Stimulated activated CD8-positive, alpha-beta memory T cell treated with anti-CD3 and anti-CD28 coated beads, Interleukin-15, amount 100 ng/mL, for 1 hour (primary cell): ENCODE data around the gene PRICKLE4.
A peak's percentile ranks its signal among the peaks of the same experiment; 100 is the strongest.

ENCODE experiments used
- DNase-seq: peaks from one replicate; pipeline ENCODE4 v3.0.0-alpha.2; 2020; ENCODE audit warnings: low read depth

Gene PRICKLE4

GRCh38 chr6:41780551-41781365 is at the start of gene PRICKLE4:
TSS of gene PRICKLE4 (plus strand) at chr6:41780782. CDS start at chr6:41783474, 2,692 bp downstream.
- no peak for DNase-seq

- no peak for DNase-seq
These were observed 49.0 kb upstream of the PRICKLE4 start for GRCh38 chr6:41731561-41732086.

- no peak for DNase-seq
These were observed 48.4 kb upstream of the PRICKLE4 start for GRCh38 chr6:41732149-41732548.

GRCh38 chr6:41732591-41733359 is 47.8 kb upstream of the PRICKLE4 start:
- peak; percentile 20 for DNase-seq

- DNase-seq = no peak
These were observed 47.2 kb upstream of the PRICKLE4 start for GRCh38 chr6:41733360-41733706.

GRCh38 chr6:41733707-41734665 is 46.6 kb upstream of the PRICKLE4 start:
- peak; percentile 19 for DNase-seq

GRCh38 chr6:41734666-41735426 is 45.7 kb upstream of the PRICKLE4 start:
- peak; percentile 55 for DNase-seq

- DNase-seq = peak; percentile 89
These were observed 45.0 kb upstream of the PRICKLE4 start, which contains the start of gene TFEB for GRCh38 chr6:41735427-41736185. TSS of gene TFEB (minus strand) at chr6:41735608. CDS start at chr6:41691213, 44,395 bp downstream.

GRCh38 chr6:41736186-41736733 is 44.3 kb upstream of the PRICKLE4 start:
- DNase-seq = no peak

GRCh38 chr6:41736800-41737555 is 43.6 kb upstream of the PRICKLE4 start:
- DNase-seq = no peak

- DNase-seq = no peak
These were observed 42.9 kb upstream of the PRICKLE4 start for GRCh38 chr6:41737591-41738130.

GRCh38 chr6:41739041-41739440 is 41.5 kb upstream of the PRICKLE4 start:
- DNase-seq = no peak

GRCh38 chr6:41740366-41741162 is 40.0 kb upstream of the PRICKLE4 start:
- DNase-seq = no peak

- DNase-seq = no peak
These were observed 38.7 kb upstream of the PRICKLE4 start for GRCh38 chr6:41741625-41742490.

GRCh38 chr6:41743406-41744235 is 37.0 kb upstream of the PRICKLE4 start:
- no peak for DNase-seq

- DNase-seq = no peak
These were observed 36.3 kb upstream of the PRICKLE4 start for GRCh38 chr6:41744236-41744787.
